VCaP (cell line): ENCODE results near the gene CCDC40.
A peak's percentile ranks its signal among the peaks of the same experiment; 100 is the strongest.

Experiments used
- H3K27ac ChIP-seq: fragments of 450-650 bp; 2 replicates; pipeline ENCODE4 v1.5.1; 2017
- CTCF ChIP-seq: fragments of 450-650 bp; conservative IDR thresholded peaks from 2 replicates; pipeline ENCODE4 v1.5.1; 2017; ENCODE audit warnings: mild to moderate bottlenecking, moderate library complexity

CCDC40 gene

DNA sequence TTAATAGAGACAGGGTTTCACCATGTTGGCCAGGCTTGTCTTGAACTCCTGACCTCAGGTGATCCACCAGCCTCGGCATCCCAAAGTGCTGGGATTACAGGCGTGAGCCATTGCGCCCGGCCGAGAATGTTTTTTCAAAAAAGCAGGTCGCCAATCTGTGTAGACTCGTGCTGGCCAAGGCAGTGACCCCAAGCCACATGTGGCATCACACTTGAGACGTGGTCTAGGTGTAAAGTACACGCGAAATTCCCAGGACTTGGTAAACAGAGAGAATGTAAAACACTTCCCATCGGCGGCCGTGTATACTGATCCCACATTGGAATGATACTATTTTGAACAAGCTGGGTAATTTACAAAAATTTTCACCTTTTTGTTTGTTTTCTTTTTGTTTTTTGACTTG, 41.8 kb upstream of the CCDC40 start:
- TF ChIP-seq CTCF: no peak
- H3K27ac ChIP-seq: peak overlapping the region; percentile 98

DNA sequence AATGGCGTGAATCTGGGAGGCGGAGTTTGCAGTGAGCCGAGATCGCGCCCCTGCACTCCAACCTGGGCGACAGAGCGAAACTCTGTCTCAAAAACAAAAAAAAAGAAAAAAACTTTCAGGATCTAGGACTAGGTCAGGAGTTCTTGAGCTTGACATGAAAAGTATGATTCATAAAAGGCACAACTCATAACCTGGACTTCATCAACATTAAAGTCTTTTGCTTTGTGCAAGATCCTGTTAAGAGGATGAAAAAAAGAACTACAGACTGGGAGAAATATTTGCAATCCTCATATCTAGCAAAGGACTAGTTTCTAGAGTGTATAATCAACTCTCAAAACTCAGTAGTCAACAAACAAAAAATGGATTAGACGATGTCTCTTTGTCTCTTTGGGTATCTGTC, 40.7 kb upstream of the CCDC40 start:
- H3K27ac ChIP-seq: no peak overlapping the region
- no peak for TF ChIP-seq CTCF

GRCh38 chr17:79996291-79996690, 40.2 kb upstream of the CCDC40 start:
- no peak for TF ChIP-seq CTCF
- H3K27ac ChIP-seq: no peak overlapping the region

DNA sequence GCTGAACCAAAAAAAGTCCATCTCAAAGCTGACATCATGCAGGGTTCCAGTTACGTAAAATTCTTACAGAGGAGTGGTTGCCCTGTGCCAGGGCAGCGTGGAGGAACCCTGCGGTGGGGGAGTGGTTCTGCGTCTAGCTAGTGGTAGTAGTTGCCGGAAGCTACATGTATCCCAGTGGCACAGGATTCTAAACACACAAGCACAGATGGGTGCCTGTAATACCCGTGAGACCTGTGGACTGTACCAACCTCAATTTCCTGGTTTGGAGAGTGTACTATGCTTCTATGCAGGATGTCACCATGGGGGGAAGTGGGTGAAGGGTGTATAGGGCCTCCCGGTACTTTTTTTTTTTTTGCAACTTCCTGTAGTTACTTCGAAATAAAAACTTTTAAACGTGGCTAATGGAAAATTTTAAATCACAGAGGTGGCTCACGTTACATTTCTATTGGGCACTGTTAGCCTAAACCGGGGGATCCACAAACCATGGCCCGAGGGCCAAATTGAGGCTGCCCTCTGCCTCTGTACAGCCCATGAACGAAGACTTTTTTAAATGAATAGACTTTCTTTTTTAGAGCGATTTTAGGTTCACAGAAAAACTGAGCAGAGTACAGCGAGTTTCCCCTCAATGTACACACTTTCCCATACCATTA, 39.3 kb upstream of the CCDC40 start:
- no peak overlapping the region for H3K27ac ChIP-seq
- TF ChIP-seq CTCF: no peak

DNA sequence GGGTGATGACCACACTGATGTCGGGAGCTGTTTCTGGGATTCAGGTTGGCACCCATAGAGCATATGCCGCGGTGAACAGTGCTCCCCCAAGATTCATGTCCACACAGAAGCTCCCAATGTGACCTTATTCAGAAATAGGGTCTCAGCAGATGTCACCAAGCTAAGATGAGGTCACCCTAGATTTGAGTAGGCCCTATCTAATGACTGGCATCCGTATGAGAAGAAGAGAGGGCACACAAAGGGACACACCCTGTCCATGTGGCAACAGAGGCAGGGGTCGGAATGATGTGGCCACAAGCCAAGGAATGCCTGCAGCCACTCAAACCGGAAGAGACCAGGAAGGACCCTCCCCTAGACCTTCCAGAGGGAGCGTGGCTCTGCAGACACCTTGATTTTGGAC, 36.3 kb upstream of the CCDC40 start:
- TF ChIP-seq CTCF: no peak
- no peak overlapping the region for H3K27ac ChIP-seq

DNA sequence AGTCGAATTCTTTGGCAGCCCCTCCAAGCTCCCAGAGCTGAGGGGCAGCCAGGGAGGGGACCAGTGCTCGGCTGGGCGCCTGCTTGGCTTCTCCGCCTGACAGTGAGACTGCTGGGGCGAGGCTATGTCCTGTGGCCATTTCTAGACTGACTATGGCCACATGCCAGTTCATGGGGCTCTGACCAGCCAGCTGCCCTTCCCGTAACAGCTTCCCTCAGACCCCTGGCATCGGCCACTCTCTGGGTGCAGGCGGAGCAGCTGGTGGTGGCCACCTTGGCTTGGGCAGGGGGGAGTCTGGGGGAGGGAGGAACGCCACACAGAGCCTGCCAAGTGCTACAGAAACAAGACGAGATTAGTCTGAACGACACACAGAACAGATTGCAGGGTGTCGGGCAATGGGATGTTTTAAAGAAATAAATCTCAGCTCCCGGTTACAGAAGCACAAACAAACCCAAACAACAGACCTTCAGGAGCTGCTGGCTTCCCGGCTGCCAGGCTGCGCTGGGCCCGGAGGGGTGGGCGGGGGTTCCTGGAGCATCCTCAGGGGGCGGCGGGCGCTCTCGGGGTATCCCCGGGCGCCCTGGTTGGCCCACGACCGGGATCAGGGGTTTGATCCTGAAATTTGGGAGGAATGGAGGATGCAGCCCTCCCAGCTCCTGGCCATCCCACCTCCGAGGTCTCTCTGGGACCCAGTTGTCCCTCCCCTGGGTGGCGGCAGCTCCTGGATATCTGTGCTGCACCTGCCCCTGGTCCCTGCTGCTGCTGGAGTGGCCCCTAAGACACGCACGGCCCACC, 35.3 kb upstream of the CCDC40 start:
- H3K27ac ChIP-seq: no peak overlapping the region
- no peak for TF ChIP-seq CTCF

DNA sequence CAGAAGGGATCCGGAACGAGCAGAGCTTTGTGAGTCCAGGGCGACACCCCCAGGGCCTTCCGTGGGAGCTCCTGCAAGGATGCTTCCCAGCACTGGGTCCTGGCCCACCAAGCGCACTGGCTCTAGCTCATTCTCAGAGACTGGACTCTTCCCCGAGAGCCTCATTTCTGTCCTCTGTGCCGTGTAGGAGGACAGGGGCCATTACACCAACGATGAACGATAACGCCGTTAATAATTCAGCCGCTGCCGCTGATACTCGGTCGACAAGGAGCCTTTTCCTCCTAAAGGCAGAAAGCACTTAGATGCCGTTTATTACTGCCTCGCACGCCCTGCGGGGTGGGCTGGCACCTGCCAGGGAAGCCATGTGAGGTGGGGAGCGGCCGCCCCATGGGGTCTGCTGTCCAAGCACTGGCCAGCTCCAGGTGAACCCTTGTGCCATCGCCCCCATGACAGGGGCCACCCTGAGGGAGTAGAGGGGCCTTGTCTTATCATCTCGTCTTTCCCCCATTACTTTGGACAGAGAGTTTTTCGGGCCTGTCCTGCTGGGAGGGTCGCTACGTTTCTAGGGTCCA, 34.3 kb upstream of the CCDC40 start:
- no peak for TF ChIP-seq CTCF
- H3K27ac ChIP-seq: no peak overlapping the region
